Peyer's patch (tissue), 4 donors: ENCODE measurements around the gene PPP1R16B.

ENCODE experiments used
- CTCF ChIP-seq, 6 experiments: fragments of 450-650 bp in 4 of 6; fragments of 200-600 bp in 2 of 6; sonication (generic) in 1 of 6; IDR thresholded peaks; one replicate each; pipeline ENCODE4 v1.5.1; 2017 to 2019; ENCODE audit warnings: antibody characterized with exemption in 6 of 6, mild to moderate bottlenecking in 3 of 6, moderate library complexity in 1 of 6
- POLR2A ChIP-seq, 2 donors: fragments of 450-650 bp; IDR thresholded peaks; one replicate each; pipeline ENCODE4 v1.5.1; 2017; ENCODE audit warnings: antibody characterized with exemption in 2 of 2, mild to moderate bottlenecking in 2 of 2, moderate library complexity in 2 of 2

GRCh38 chr20:38926142-38926933 is 120.8 kb downstream of the PPP1R16B start, which contains the start of gene FAM83D:
- TF ChIP-seq CTCF (IDR thresholded peaks at IDR 0.05) (peak in 2 of 6 experiments; percentile 89 to 97), POLR2A (IDR thresholded peaks at IDR 0.05) (peak; percentile 87 to 94)
